ENCODE measurements around the gene EPN2.

The EPN2 gene

DNA sequence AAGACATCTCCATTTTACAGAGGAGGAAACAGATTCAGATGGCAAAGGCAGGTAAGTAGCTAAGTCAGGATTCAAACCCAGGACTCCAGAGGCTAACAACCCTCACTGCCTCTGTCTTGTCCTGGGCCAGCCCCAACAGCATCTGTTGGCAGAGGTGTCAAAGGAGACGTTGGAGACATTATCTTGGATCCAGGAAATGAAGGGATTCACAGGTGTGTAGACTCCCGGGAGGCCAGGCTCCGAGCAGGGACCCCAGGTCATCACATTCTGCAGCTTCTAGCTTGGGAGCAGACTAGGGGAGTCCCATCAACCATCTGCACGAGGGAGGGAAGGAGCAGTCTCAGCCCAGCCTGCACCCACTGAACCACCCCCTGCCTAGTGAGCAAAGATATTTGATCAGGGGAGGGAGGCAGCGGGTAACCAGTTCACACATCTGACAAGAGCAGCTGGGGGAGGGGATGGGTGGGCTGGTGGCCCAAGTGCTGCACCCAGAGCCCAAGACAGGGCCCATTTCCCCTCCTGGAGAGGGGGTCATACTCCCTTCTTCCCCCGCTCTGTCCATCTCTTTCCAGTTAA, 126.4 kb downstream of the EPN2 start:
- Histone ChIP-seq H4K8ac (ENCODE audit: low read length) (no peak overlapping the region), H2AK5ac (ENCODE audit: low read length, severe bottlenecking) (no peak overlapping the region), H3K27me3 (ENCODE audit: control insufficient read depth in 1 of 2, insufficient read depth in 1 of 2, low read length in 2 of 2) (no peaks in the 10 kb centered on the region), H3K9ac (ENCODE audit: low read length) (peak overlapping the region; percentile 89), H3K14ac (ENCODE audit: low read length in 2 of 2) (no peak overlapping the region), H3K23ac (ENCODE audit: low read length in 2 of 2) (no peak overlapping the region), H3K36me3 (ENCODE audit: control insufficient read depth in 1 of 2, insufficient read depth in 2 of 2, low read depth in 1 of 2, low read length in 2 of 2) (peaks cover under 1 to 17% of the 10 kb centered on the region in 2 experiments), H3K4me2 (ENCODE audit: low read length, poor library complexity, severe bottlenecking) (no peak overlapping the region), H4K91ac (ENCODE audit: low read length) (no peak overlapping the region), H3K4me3 (ENCODE audit: insufficient read depth in 1 of 2, low read depth in 1 of 2, low read length in 2 of 2) (peak overlapping the region in 1 of 2 experiments; percentile 90), H3K4me1 (ENCODE audit: control insufficient read depth, insufficient read depth, low read depth, low read length) (peaks cover 18% of the 10 kb centered on the region), H3K27ac (ENCODE audit: low read length, poor library complexity, severe bottlenecking) (no peak overlapping the region), H2BK12ac (ENCODE audit: low read length in 2 of 2) (peak overlapping the region; percentile 17 to 56), H3K4ac (ENCODE audit: low read depth in 1 of 2, low read length in 2 of 2) (no peak overlapping the region), H2AFZ (ENCODE audit: low read depth, low read length) (no peak overlapping the region), H3K79me1 (replicated peaks; ENCODE audit: low read length, poor library complexity, severe bottlenecking) (peaks cover 17% of the 10 kb centered on the region), H3K9me3 (ENCODE audit: control insufficient read depth, low read length) (no peaks in the 10 kb centered on the region), H2BK120ac (ENCODE audit: low read depth, low read length) (no peak overlapping the region), H3K18ac (ENCODE audit: low read depth in 1 of 2, low read length in 2 of 2) (peak overlapping the region in 1 of 2 experiments; percentile 44), H2BK5ac (ENCODE audit: low read depth, low read length, poor library complexity, severe bottlenecking) (no peak overlapping the region), H2BK15ac (ENCODE audit: low read depth, poor library complexity, severe bottlenecking) (peak overlapping the region; percentile 26)
- 77% methylated on average over 5 of the region's 6 CpGs for WGBS
- no peak for DNase-seq

GRCh38 chr17:19364699-19365498, 127.7 kb downstream of the EPN2 start:
- Histone ChIP-seq H3K4ac (ENCODE audit: low read depth in 1 of 2, low read length in 2 of 2) (peak overlapping the region in 1 of 2 experiments; percentile 12), H3K27me3 (ENCODE audit: control insufficient read depth in 1 of 2, insufficient read depth in 1 of 2, low read length in 2 of 2) (no peaks in the 10 kb centered on the region)

GRCh38 chr17:19365499-19365817, 128.3 kb downstream of the EPN2 start:
- H3K4me3 ChIP-seq (ENCODE audit: insufficient read depth in 1 of 2, low read depth in 1 of 2, low read length in 2 of 2), result no peak overlapping the region
- peaks cover 18% of the 10 kb centered on the region for H3K4me1 ChIP-seq (ENCODE audit: control insufficient read depth, insufficient read depth, low read depth, low read length)
- H3K36me3 ChIP-seq (ENCODE audit: control insufficient read depth in 1 of 2, insufficient read depth in 2 of 2, low read depth in 1 of 2, low read length in 2 of 2), result peaks cover 0 to 4% of the 10 kb centered on the region in 2 experiments
- H3K18ac ChIP-seq (ENCODE audit: low read depth in 1 of 2, low read length in 2 of 2), result no peak overlapping the region
- H3K9me3 ChIP-seq (ENCODE audit: control insufficient read depth, low read length), result no peaks in the 10 kb centered on the region
- no peak overlapping the region for H4K8ac ChIP-seq (ENCODE audit: low read length)
- no peaks in the 10 kb centered on the region for H3K27me3 ChIP-seq (ENCODE audit: control insufficient read depth in 1 of 2, insufficient read depth in 1 of 2, low read length in 2 of 2)
- no peak overlapping the region for H4K91ac ChIP-seq (ENCODE audit: low read length)
- H3K79me1 ChIP-seq (replicated peaks; ENCODE audit: low read length, poor library complexity, severe bottlenecking), result peaks cover 9% of the 10 kb centered on the region
- H2AFZ ChIP-seq (ENCODE audit: low read depth, low read length), result no peak overlapping the region
- H3K27ac ChIP-seq (ENCODE audit: low read length, poor library complexity, severe bottlenecking), result no peak overlapping the region
- H2BK120ac ChIP-seq (ENCODE audit: low read depth, low read length), result no peak overlapping the region
- H2BK12ac ChIP-seq (ENCODE audit: low read length in 2 of 2), result no peak overlapping the region
- H3K14ac ChIP-seq (ENCODE audit: low read length in 2 of 2), result no peak overlapping the region
- no peak overlapping the region for H3K4me2 ChIP-seq (ENCODE audit: low read length, poor library complexity, severe bottlenecking)
- no peak overlapping the region for H3K23ac ChIP-seq (ENCODE audit: low read length in 2 of 2)
- no peak overlapping the region for H3K9ac ChIP-seq (ENCODE audit: low read length)
- 96% methylated on average over 2 of the region's 4 CpGs for WGBS
- no peak overlapping the region for H2BK5ac ChIP-seq (ENCODE audit: low read depth, low read length, poor library complexity, severe bottlenecking)
- no peak overlapping the region for H3K4ac ChIP-seq (ENCODE audit: low read depth in 1 of 2, low read length in 2 of 2)
- H2AK5ac ChIP-seq (ENCODE audit: low read length, severe bottlenecking), result no peak overlapping the region
- no peak overlapping the region for H2BK15ac ChIP-seq (ENCODE audit: low read depth, poor library complexity, severe bottlenecking)
- no peak for DNase-seq

More at GRCh38 chr17:19364699-19365498, 127.7 kb downstream of the EPN2 start:
- peaks cover 0 to 5% of the 10 kb centered on the region in 2 experiments for H3K36me3 ChIP-seq (ENCODE audit: control insufficient read depth in 1 of 2, insufficient read depth in 2 of 2, low read depth in 1 of 2, low read length in 2 of 2)
- H4K8ac ChIP-seq (ENCODE audit: low read length), result peak overlapping the region; percentile 27
- peak overlapping the region in 1 of 2 experiments; percentile 7 for H3K18ac ChIP-seq (ENCODE audit: low read depth in 1 of 2, low read length in 2 of 2)
- H3K79me1 ChIP-seq (replicated peaks; ENCODE audit: low read length, poor library complexity, severe bottlenecking), result peaks cover 13% of the 10 kb centered on the region
- H2BK120ac ChIP-seq (ENCODE audit: low read depth, low read length), result peak overlapping the region; percentile 0
- H2AK5ac ChIP-seq (ENCODE audit: low read length, severe bottlenecking), result no peak overlapping the region
- H2BK12ac ChIP-seq (ENCODE audit: low read length in 2 of 2), result peak overlapping the region in 1 of 2 experiments; percentile 59
- H2AFZ ChIP-seq (ENCODE audit: low read depth, low read length), result no peak overlapping the region
- H3K4me2 ChIP-seq (ENCODE audit: low read length, poor library complexity, severe bottlenecking), result no peak overlapping the region
- no peak overlapping the region for H3K9ac ChIP-seq (ENCODE audit: low read length)
- no peak overlapping the region for H2BK5ac ChIP-seq (ENCODE audit: low read depth, low read length, poor library complexity, severe bottlenecking)
- H3K14ac ChIP-seq (ENCODE audit: low read length in 2 of 2), result peak overlapping the region in 1 of 2 experiments; percentile 30
- no peak overlapping the region for H2BK15ac ChIP-seq (ENCODE audit: low read depth, poor library complexity, severe bottlenecking)
- no peak for DNase-seq
- H3K4me3 ChIP-seq (ENCODE audit: insufficient read depth in 1 of 2, low read depth in 1 of 2, low read length in 2 of 2), result peak overlapping the region in 1 of 2 experiments; percentile 3
- H3K23ac ChIP-seq (ENCODE audit: low read length in 2 of 2), result no peak overlapping the region
- H4K91ac ChIP-seq (ENCODE audit: low read length), result peak overlapping the region; percentile 21
- no peak overlapping the region for H3K27ac ChIP-seq (ENCODE audit: low read length, poor library complexity, severe bottlenecking)
- no peaks in the 10 kb centered on the region for H3K9me3 ChIP-seq (ENCODE audit: control insufficient read depth, low read length)
- peaks cover 18% of the 10 kb centered on the region for H3K4me1 ChIP-seq (ENCODE audit: control insufficient read depth, insufficient read depth, low read depth, low read length)
- 97% methylated on average over 12 of the region's 14 CpGs for WGBS

DNA sequence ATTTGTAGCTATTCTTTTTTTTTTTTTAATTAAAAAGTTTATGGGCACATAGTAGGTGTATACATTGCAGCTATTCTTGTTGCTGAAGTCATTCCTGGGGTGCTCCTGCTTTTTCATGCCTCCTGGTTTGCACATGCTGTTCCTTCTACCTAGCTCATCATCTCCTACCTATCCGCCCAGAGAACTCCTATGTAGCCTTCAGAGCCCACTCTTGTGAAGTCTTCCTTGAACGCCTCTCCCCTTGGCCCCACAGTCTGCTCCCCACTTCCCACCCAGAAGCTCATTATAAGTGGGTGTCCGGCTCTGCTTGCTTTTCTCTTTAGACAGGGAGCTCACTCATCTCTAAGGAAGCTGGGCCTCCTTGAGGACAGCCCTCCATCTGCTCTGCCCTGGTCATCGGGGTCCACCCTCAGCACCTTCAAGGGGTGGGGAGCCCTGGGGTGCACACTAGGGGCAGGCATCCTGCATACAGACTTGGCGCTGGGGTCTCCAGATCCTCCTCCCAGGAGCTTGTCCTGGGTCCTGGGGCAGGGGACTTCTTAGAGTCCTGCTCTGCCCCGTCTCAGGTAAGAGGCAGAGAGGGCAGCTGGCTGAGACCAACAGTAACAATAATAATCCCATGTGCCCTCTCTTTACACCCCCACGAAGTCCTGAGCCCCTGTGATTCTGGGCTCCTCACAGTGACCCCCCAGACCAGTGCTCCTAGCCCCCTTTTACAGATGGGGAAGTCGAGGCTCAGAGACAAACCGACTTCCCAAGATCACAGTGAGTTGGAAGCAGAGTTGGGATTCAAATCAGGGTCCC, 128.9 kb downstream of the EPN2 start:
- H2AK5ac ChIP-seq (ENCODE audit: low read length, severe bottlenecking), result no peak overlapping the region
- H2AFZ ChIP-seq (ENCODE audit: low read depth, low read length), result no peak overlapping the region
- no peak overlapping the region for H2BK5ac ChIP-seq (ENCODE audit: low read depth, low read length, poor library complexity, severe bottlenecking)
- no peak overlapping the region for H3K4ac ChIP-seq (ENCODE audit: low read depth in 1 of 2, low read length in 2 of 2)
- H2BK15ac ChIP-seq (ENCODE audit: low read depth, poor library complexity, severe bottlenecking), result no peak overlapping the region
- H3K18ac ChIP-seq (ENCODE audit: low read depth in 1 of 2, low read length in 2 of 2), result no peak overlapping the region
- H3K14ac ChIP-seq (ENCODE audit: low read length in 2 of 2), result no peak overlapping the region
- no peaks in the 10 kb centered on the region for H3K9me3 ChIP-seq (ENCODE audit: control insufficient read depth, low read length)
- no peak overlapping the region for H3K9ac ChIP-seq (ENCODE audit: low read length)
- H3K4me2 ChIP-seq (ENCODE audit: low read length, poor library complexity, severe bottlenecking), result no peak overlapping the region
- no peak overlapping the region for H3K23ac ChIP-seq (ENCODE audit: low read length in 2 of 2)
- peaks cover 8% of the 10 kb centered on the region for H3K79me1 ChIP-seq (replicated peaks; ENCODE audit: low read length, poor library complexity, severe bottlenecking)
- no peak overlapping the region for H4K91ac ChIP-seq (ENCODE audit: low read length)
- no peaks in the 10 kb centered on the region for H3K27me3 ChIP-seq (ENCODE audit: control insufficient read depth in 1 of 2, insufficient read depth in 1 of 2, low read length in 2 of 2)
- H3K4me1 ChIP-seq (ENCODE audit: control insufficient read depth, insufficient read depth, low read depth, low read length), result peaks cover 18% of the 10 kb centered on the region
- no peak overlapping the region for H2BK120ac ChIP-seq (ENCODE audit: low read depth, low read length)
- WGBS, result 90% methylated on average over 9 of the region's 9 CpGs
- H3K27ac ChIP-seq (ENCODE audit: low read length, poor library complexity, severe bottlenecking), result no peak overlapping the region
- H2BK12ac ChIP-seq (ENCODE audit: low read length in 2 of 2), result peak overlapping the region in 1 of 2 experiments; percentile 17
- no peak overlapping the region for H3K4me3 ChIP-seq (ENCODE audit: insufficient read depth in 1 of 2, low read depth in 1 of 2, low read length in 2 of 2)
- H3K36me3 ChIP-seq (ENCODE audit: control insufficient read depth in 1 of 2, insufficient read depth in 2 of 2, low read depth in 1 of 2, low read length in 2 of 2), result peaks cover 2 to 5% of the 10 kb centered on the region in 2 experiments
- no peak overlapping the region for H4K8ac ChIP-seq (ENCODE audit: low read length)
- DNase-seq, result no peak

Data from mesenchymal stem cell (in vitro differentiated cells and primary cell).